ENCODE data around the gene SOX8.
"Not testable (repeated sequence)": the region's sequence is repeated elsewhere in the genome, so short reads cannot be mapped to it uniquely, and the experiment has no call there.

The SOX8 gene

GRCh38 chr16:955766-956165, 25.8 kb upstream of the SOX8 start:
- not testable (repeated sequence) for DNase-seq (ENCODE audit: low spot score)

- DNase-seq (ENCODE audit: low spot score) = no peak
Observed at GRCh38 chr16:959232-960040, 22.1 kb upstream of the SOX8 start.

GRCh38 chr16:962366-962765, 19.2 kb upstream of the SOX8 start:
- no peak for DNase-seq (ENCODE audit: low spot score)

GRCh38 chr16:962901-963814, 18.4 kb upstream of the SOX8 start:
- DNase-seq (ENCODE audit: low spot score) = no peak

- no peak for DNase-seq (ENCODE audit: low spot score)
Observed at GRCh38 chr16:963913-964312, 17.7 kb upstream of the SOX8 start.

DNA sequence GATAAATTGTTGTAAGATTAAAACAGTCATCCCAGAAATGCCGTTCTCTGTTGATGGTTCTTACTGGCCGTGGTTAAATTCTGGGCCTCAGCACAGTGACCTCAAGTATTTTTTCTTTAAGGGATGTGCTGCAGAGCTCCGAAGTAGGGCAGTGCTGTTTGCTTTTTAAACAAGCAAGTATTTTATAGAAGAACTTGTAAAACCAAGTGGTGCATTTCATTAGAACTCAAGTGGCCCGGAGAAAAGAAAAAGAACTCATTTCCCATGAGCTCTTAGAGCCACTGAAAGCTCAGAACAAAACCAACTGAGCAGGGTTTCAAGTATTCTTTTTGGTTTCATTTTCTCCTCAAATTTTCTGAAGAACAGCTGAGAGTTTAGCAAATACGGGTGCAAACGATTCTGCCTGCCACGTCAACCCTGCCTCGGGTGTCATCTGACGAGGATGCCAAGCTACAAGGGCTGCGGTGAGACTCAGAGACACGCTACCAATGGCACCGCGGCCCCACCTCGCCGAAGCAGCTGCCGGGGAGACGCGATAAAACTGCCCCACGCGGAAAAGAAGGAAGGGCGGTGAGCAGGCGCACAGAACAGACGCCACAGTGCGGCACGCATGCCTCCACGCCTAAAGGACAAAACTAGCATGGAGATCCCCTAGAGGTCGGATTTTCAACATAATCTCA, 17.1 kb upstream of the SOX8 start:
- DNase-seq (ENCODE audit: low spot score) = no peak

- DNase-seq (ENCODE audit: low spot score) = no peak
Observed at GRCh38 chr16:965036-965395, 16.6 kb upstream of the SOX8 start.

DNA sequence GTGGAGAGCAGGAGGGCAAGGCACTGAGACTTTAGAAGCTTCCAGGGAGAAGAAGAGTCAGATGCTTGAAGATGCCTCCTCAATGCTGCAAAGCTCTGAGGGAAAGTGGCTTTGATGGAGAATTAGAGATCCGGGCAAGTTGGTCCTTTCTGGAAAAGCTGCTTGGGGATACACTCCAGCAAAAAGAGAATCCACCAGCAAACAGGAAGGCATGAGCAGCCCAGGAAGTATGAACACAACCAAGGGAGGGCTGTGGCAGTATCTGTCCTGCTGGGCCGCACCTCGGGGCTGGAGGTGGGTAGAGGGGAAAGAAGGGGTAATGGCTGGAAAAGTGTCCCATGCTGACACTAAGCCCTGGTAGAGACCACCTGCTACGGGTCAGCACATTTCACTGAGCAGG, 16.1 kb upstream of the SOX8 start:
- no peak for DNase-seq (ENCODE audit: low spot score)

DNA sequence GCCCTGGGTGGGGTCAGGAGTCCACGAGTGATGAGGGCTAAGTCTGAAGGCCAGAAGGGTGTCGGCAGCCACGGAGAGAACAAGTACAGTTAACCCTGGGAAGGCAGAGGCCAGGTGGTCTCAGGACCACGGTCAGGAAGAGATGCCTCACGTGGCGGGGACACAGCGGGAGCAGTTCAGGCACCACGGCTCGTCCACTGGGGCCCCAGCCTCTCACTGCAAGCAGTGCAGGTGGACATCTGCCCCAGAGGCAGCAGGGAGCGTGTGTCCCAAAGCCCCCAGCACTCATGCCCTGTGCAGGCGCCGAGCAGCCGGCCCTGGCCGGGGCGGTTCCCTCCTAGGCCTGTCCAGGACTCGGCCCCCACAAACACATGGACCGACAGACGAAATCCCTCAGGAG, 15.5 kb upstream of the SOX8 start:
- no peak for DNase-seq (ENCODE audit: low spot score)

DNA sequence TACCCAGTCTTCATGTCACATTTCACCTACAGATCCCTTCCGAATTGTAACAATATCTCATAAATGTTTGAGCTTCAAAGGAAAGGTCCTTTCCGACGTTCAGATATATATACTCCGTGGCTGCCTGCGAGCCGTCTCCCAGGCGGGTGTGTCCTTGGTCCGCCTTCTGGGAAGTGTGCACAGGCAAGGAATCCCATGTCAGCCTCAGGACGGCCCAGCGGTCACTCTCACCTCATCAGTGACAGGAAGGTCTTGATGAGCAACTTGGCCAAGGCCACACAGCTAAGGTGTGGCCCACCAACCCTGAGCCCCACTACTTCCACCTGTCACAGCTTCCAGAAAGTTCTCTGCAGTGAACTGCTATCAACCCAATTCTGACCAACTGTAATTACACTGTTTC, 15.1 kb upstream of the SOX8 start:
- no peak for DNase-seq (ENCODE audit: low spot score)

DNA sequence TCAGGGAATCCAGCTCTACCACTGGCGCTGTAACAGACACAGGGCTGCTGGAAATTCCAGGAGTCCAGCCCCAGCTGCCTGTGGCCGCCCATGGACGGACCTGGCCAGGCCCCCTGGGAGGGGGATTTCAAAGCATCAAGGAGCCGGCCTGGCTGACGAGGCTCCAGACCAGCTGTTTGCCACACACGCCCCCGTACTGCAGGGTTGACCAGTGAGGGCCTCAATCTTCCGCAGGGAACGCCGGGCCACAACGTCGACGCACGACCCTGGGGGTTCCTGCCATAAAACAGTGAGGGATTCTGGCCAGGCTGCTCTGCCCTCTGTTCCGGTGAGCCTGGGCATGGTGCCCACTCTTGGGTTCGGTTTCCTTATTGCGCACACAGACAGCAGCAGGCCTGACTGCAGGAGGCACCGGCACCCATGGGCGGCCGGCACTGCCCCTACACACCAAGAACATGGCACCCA, 14.5 kb upstream of the SOX8 start:
- no peak for DNase-seq (ENCODE audit: low spot score)

DNA sequence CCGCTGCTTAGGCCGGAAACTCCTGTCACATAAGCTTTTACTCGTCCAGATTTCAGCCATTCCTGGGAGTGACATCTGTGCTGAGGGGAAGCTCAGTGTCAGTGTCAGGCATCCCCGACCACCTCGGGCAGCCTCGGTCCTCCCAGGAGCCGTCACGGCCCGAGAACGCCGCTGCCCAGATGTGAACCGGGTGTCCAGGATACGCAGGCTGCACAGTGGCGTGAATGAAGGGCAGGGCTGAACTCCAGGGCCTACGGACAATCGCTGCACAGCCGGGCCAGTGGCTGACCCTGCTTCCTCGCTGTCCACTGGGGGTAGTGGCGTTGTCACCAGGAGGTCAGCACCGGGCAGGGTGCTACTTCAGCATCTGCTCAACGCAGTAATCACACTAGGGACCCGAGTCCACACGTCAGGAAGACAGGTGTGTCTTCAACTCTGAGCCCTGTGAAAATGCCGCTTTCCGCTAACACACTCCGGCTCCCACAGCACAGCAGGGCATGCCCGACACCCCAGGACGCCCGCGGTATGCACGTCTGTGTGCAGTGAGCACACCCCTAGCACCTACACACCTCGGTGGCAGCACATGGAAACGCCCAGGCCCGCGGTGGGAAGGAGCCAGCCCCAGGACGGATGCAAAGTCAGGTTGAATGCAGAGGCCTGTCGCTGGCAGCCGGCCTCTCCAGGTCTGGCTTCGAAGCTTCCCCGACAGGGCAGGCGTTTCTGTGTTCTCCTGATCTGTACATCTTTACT, 13.8 kb upstream of the SOX8 start:
- DNase-seq (ENCODE audit: low spot score) = no peak

- DNase-seq (ENCODE audit: low spot score) = no peak
Observed at GRCh38 chr16:968620-969019, 12.9 kb upstream of the SOX8 start.

GRCh38 chr16:969508-970385, 11.8 kb upstream of the SOX8 start:
- peak; percentile 23 for DNase-seq (ENCODE audit: low spot score)

GRCh38 chr16:970386-970765, 11.2 kb upstream of the SOX8 start:
- DNase-seq (ENCODE audit: low spot score) = no peak

DNA sequence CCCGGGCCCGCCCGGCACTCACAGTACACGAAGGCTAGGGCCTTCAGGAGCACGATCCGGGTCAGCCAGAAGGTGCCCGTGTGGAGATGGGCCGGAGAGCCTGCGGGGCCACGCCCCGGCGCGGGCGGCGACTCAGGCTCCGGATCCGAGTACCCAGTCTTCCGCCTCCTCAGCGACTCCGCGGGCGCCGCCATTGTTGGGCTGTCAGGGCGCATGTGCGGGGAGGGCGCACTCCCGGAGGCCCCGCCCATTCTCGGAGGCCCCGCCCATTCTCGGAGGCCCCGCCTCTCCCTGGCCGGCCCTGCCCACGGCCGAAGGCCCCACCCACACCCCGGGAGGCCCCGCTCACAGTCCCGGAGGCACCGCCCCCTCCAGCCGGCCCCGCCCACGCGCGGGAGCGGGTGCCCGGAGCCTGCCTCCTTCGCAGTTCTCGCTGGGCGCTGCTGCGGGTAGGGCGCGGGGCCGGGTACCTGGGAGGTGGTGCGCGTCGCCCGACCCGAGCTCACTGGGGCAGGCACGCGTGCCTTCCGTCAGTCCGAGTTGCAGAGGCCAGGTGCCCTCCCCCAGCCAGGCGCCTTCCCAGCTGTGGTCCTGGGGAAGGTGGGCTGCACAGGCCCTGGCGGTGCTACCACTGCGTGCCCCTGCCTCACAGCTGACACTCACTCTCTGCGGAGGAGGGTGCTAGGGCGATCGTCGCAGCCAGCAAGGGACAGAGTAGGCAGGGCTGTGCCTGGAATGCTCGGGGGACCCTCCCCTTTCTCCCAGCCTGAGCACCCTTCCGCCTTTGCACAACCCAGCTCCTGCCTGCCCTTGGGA, 10.6 kb upstream of the SOX8 start, which contains the start of gene LMF1:
Gene LMF1 (minus strand): TSS at position 219 of the 816 bp plus-strand sequence. CDS start 4 bp downstream, at position 215.
- peak; percentile 90 for DNase-seq (ENCODE audit: low spot score)

DNA sequence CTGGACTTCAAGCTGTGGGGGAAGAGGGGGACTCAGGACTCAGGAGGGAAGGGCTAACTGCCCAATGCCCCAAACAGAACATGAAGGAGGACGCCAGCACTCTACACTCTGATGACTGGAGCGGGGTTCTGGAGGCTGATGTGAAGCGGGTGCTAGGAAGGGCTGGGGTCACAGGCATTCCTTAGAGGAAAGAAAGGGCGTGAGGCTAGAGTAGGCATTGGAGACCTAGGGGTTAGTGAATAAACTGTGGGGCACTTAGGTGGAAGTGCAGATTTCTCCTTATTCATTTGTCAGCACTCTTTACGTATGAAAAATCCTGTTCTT, 10.0 kb upstream of the SOX8 start:
- DNase-seq (ENCODE audit: low spot score) = no peak

- no peak for DNase-seq (ENCODE audit: low spot score)
Observed at GRCh38 chr16:971981-972315, 9.6 kb upstream of the SOX8 start.

GRCh38 chr16:972316-973002, 9.1 kb upstream of the SOX8 start:
- no peak for DNase-seq (ENCODE audit: low spot score)

DNA sequence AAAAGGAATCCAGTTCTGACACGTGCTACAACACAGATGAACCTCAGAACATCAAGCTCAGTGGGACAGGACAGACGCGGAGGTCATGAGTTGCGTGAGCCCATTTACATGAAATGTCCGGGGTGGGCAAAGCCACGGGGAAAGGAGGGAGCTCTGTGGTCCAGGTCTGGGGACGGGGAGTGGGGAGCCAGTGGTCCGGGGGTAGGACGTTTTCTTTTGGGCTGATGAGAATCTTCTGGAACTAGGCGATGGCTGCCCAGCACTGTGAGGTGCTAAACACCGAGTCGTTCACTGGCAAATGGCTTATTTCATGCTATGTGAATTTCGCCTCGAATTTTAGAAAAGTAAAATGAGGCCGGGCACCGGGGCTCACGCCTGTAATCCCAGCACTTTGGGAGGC, 8.2 kb upstream of the SOX8 start:
- no peak for DNase-seq (ENCODE audit: low spot score)

Measured in kidney tubule cell (primary cell).